ENCODE results near the gene CALHM1. TPM values are rescaled to one million over a fixed set of nuclear protein-coding genes. Genes with fewer than 3 reads are reported as not detected.
"Not testable (repeated sequence)": the region's sequence is repeated elsewhere in the genome, so short reads cannot be mapped to it uniquely, and the experiment has no call there.

CALHM1 gene
- total RNA-seq, 1 donor from 2014 or later, result 0.10 TPM

DNA sequence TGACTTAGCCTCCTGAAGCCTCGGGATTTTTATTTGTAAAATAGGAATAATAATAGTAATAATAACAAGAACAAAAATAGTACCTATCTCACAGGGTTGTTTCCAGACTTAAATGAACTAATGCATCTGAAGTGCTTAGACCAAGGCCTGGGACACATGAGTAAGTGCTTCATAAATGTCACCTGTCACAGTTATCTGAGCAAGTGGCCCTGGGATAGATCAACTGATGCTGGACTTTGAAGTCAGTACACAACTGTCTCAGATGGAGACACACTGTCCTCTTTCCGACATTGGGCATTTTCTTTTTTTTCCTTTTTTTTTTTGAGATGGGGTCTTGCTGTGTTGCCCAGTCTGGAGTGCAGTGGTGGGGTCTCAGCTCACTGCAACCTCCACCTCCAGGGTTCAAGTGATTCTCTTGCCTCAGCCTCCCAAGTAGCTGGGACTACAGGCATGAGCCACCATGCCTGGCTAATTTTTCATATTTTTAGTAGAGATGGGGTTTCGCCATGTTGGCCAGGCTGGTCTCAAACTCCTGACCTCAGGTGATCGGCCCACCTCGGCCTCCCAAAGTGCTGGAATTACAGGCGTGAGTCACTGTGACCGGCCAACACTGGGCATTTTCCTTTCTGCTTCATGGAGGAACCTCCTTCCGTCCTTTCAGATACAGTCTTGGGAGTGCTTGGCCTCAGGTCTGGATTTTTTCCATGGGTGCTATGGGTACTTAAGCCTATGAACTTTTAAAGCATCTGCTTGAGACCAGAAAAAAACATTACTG lies 28.1 kb upstream of the CALHM1 start:
- not testable (repeated sequence) for DNase-seq

DNA sequence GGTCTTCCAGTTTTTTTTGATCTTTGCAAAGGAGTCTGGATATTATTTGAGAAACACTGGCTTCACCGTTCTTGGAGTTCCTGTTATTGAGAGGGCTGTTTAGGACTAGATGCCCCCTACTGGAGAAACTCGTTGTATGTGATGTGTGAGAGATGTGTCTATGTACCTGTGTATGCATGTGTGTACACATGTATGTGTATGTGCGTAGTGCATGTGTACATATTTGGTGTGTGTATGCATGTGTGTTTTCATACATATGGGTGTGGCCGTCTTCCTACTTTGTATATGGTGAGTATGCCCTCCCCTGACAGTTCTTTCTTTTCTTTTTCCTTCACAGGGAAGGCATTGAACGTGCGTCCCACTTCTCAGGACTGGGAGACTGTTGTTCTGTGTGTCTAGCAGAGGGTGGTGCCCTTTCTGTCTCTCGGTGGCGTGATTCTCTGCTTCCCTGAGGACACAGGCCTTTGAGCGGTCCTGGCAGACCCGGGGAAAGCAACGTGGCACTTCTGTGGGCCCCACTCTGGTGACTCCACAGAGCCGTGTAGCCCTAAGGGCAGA lies 23.4 kb upstream of the CALHM1 start:
- DNase-seq, result peak; percentile 67

- DNase-seq, result no peak
These were observed 21.8 kb upstream of the CALHM1 start for GRCh38 chr10:103480521-103480920.

DNA sequence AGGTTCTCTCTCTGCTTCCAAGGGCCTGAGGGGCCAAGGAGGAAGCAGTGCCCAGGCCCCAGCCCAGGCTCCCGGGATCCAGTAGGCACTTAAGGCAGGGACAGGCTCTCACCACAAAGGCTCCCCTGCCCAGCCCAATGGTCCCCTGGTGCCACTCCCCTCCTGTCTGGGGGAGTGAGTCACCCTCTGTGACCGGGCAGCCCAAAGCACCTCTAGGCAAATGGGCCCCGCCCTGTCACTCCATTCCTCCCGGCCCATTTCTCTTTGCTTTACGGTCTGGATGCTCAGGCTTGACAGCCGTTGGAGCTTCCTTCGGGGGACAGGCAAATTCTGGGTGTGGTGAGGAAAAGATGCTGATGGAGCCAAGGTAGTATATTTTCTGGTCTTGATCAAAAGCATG lies 20.4 kb upstream of the CALHM1 start, which contains the start of gene CALHM3:
TSS of gene CALHM3 (minus strand) at position 106 of the 400 bp plus-strand sequence. CDS start 208 bp downstream, outside the sequence.
- no peak for DNase-seq

GRCh38 chr10:103478671-103479070 lies 20.0 kb upstream of the CALHM1 start:
- DNase-seq, result no peak

DNA sequence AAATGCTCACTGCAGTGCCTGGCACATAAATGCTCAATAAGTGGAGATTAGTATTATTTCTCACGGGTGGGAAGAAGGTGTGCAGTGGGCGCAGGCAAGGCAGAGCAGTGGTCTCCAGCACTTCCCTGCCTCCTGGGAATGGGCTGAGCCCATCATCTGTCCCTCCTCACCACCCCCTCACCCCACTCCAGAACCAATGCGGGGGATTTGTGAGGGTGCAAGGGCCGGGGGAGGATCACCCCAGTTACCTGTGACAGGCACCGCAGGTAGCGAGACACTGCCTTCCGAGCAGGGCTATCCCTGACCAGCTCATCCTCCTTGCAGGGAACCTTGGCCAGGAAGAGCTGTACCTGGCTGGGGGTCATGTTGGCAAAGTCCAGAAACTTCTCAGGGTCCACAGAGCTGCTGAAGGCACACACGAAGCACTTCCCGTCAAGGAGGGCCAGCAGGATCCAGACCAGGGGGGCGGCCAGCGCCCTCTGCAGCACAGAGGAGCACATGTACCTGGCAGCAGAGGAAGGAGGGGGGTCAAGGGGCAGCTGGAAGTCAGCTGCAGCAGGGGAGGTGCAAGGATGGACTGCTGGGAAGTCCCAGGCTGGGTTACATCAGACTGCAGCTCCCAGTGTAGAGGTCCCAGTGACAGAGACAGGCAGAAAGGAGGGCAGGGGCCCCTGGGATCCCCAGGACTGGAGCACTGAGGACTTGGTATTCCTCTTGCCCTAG lies 17.5 kb upstream of the CALHM1 start:
- no peak for DNase-seq

DNA sequence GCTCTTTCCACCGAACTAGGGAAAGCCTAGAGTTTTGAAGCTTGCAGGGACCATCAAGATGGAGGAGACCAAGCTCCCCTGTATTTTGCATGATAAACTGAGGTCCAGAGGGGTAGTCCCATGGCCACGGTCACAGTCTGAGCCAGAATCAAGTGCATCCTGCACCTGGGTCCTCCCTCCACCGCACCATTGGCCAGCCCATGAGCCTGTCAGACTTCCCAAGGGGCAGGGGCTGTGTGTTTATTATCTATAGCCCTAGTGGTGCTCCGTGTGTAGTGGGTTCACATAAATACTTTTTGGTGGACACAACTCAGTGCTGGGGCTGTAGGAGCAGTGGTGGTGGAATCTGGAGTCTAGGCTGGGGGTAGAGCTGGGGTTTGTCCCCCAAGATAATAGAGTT lies 16.7 kb upstream of the CALHM1 start:
- DNase-seq, result no peak

DNA sequence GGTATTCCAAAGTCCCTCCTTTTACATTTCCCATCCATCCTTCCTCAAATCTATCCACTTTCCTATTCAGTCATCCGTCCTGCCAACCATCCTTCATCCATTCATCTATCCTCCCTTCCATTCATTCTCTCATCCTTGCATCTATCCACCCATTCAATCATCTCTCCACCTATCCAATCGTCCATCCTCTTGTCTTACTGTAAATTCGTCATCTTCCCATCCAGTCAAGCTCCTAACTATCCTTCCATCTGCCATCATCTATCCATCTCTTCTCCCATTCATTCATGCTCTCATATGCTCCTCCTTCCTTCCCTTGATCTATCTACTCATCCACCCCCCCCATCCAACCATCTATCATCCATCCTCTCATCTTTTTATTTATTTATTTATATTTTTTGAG lies 15.4 kb upstream of the CALHM1 start:
- no peak for DNase-seq

DNA sequence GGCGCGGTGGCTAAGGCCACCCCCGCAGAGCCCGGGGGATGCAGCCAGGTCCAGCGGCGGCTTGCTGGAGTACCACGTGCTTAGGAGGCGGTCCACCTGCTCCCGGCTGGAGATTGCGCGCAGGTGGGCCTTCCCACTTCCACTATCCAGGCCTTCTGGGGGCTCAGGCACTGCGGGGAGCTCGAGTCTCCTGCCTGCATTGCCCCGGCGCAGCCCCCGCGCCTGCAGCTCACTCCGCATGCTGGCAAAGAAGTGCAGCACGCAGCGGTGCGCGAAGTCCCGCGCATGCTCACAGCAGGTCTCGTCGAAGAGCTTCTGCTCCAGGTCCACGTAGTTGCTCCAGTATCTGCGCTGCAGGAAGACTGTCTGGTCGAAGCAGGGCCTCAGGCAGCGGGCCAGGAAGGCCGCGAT lies 14.6 kb upstream of the CALHM1 start:
- DNase-seq, result no peak

GRCh38 chr10:103472005-103472404 lies 13.3 kb upstream of the CALHM1 start:
- DNase-seq, result no peak

- DNase-seq, result no peak
These were observed 12.3 kb upstream of the CALHM1 start for GRCh38 chr10:103470761-103471653.

- DNase-seq, result no peak
These were observed 10.5 kb upstream of the CALHM1 start for GRCh38 chr10:103469201-103469600.

DNA sequence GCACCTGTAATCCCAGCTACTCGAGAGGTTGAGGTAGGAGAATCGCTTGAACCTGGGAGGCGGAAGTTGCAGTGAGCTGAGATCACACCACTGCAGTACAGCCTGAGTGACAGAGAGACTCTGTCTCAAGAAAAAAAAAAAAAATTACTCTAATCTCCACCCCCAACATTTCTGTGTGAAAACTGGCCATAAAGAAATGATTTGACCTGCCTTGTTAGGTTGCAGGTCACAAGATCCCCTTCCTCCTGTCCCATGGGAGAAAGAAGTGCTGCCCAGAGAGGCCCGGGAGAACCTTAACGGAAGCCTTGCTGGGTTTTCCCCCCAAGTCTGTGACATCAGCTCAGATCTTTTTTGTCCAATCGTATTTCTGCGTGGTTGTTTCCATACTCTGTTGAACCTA lies 8.7 kb upstream of the CALHM1 start:
- DNase-seq, result no peak

DNA sequence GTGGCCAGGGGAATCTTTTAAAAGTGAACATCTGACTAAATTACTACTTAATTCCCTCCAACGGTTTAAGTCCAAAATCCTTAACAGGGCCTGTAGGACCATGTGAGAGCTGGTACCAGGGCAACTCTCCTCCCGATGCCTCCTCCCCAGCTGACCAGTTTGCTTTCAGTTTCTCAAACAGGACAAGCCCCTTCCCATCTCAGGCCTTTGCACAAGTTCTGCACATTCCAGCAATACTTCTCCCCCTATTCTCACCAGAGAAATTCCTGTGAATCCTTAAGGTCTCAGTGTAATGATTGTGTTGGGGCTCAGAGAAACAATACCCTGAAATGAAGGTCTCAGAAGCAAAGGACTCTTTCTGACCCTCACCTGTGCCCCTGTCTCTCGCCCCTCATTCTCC lies 8.0 kb upstream of the CALHM1 start:
- no peak for DNase-seq

DNA sequence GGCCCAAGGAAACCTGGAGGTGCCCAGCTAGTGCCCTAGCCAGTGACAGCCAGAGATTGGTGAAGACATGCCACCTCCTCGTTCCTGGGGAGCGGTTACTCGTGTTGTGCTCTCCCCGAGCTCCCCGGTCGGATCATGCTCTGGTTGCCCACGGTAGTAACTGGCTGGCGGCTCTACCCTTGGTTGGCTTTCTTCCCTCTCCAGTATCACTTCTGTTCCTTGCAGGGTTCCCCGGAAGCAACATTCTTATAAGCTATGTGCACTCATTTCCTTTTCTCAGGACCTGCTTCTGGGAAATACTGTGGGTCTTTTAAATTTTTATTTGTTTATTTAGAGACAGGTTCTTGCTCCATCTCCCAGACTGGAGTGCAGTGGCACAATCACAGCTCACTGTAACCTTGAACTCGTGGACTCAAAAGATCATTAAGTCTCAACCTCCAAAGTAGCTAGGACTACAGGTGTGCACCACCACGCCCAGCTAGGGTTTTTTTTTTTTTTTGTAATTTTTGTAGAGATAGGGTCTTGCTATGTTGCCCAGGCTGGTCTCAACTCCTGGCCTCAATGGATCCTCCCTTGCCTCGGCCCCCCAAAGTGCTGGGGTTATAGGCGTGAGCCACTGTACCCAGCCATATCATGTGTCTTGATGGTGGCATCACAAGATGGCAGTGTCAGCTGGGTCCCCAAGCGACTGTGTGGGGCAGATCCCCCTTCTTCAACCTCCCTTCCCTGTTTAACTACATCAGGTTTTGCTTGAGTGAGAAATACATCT lies 6.9 kb upstream of the CALHM1 start:
- DNase-seq, result no peak

- DNase-seq, result no peak
These were observed 4.8 kb upstream of the CALHM1 start for GRCh38 chr10:103463499-103463898.

DNA sequence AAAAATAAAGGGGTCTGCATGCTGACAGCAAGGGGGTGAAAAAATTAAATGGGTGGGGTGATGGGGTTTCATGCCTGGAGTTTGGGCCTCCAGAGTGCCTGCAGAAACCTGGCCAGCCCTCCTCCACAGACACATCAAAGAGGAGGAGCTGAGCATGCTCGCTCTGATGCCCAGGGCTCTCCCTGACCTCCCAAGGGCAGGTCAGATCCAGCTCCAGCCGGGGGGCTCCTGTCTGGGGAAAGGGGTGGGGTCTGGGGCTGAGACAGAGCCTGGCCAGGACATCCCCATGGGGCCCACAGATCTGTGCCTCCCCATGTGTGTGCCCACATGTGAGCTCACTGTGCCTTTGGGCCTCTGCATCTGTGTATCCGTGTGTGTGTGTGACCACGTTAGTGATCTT lies 915 bp upstream of the CALHM1 start:
- DNase-seq, result no peak

- no peak for DNase-seq
These were observed 660 bp downstream of the CALHM1 start for GRCh38 chr10:103457896-103458583.

GRCh38 chr10:103457176-103457712 lies 1.5 kb downstream of the CALHM1 start:
- DNase-seq, result peak; percentile 14

DNA sequence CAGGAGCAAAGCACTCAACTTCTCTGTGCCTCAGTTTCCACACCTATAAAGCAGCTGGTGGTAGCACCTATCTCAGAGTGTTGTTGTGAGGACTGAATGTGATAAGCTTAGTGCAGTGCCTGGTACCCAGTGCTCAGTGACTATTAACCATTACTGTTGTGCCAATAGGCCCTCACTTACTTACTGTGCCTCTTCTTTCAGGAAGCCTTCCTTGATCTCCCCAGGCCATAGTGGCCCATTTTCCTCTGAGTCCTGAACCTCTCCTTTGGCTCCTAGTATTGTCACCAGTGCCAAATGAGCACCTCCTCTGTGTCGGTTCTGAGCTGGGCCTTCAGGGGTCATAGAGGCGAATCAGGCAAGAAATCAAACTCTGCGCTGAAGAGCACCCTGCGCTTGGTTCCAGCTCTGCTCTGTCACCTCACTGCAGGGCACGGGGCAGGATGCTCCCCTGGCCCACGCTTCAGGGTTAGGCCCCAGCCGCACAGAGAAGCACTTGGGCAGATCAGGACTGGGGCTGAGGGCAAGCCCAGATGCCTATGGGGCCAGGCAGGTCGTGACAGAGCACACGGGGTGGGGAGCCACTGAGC lies 2.5 kb downstream of the CALHM1 start:
- no peak for DNase-seq
